ENCODE results near the gene BET1L. TPM values are rescaled to one million over a fixed set of nuclear protein-coding genes. Genes with fewer than 3 reads are reported as not detected.
"Not testable (repeated sequence)": the region's sequence is repeated elsewhere in the genome, so short reads cannot be mapped to it uniquely, and the experiment has no call there.

BET1L gene
- total RNA-seq, 2 experiments from 2014 or later, result 16.2 to 47.4 TPM

GRCh38 chr11:189200-189783, 17.9 kb downstream of the BET1L start:
- H3K9me3 ChIP-seq (ENCODE audit: low read length); H3K79me2 ChIP-seq (ENCODE audit: insufficient read depth, low read depth, low read length); H3K9me2 ChIP-seq (ENCODE audit: insufficient read depth, low read length); H3K36me3 ChIP-seq (ENCODE audit: insufficient read depth, low read length); H3K4me1 ChIP-seq (ENCODE audit: insufficient read depth, low read length, poor library complexity, severe bottlenecking); CTCF ChIA-PET (ENCODE audit: unreplicated experiment); DNase-seq (ENCODE audit: low spot score); H3K27ac ChIP-seq (ENCODE audit: low read depth, low read length, poor library complexity, severe bottlenecking); H3K4me3 ChIP-seq (ENCODE audit: low read depth, low read length, poor library complexity, severe bottlenecking); POLR2A ChIA-PET; H2AFZ ChIP-seq (ENCODE audit: low read length); intact Hi-C loops (cut with micrococcal nuclease; ENCODE audit: unreplicated experiment); H3K4me2 ChIP-seq (ENCODE audit: low read length); BruUV-seq (replicated peaks); H4K20me1 ChIP-seq (ENCODE audit: insufficient read depth, low read length): not testable (repeated sequence)
- 0 out of 2 replicates have a peak, but pooled peaks have one; percentile 4 for TF ChIP-seq CTCF (conservative IDR thresholded peaks at IDR 0.05; ENCODE audit: low read length)

GRCh38 chr11:180242-180641, 27.0 kb downstream of the BET1L start:
- H3K27ac ChIP-seq (ENCODE audit: low read depth, low read length, poor library complexity, severe bottlenecking); H3K4me3 ChIP-seq (ENCODE audit: low read depth, low read length, poor library complexity, severe bottlenecking); POLR2A ChIA-PET; H3K9me2 ChIP-seq (ENCODE audit: insufficient read depth, low read length); DNase-seq (ENCODE audit: low spot score); H4K20me1 ChIP-seq (ENCODE audit: insufficient read depth, low read length); H3K4me1 ChIP-seq (ENCODE audit: insufficient read depth, low read length, poor library complexity, severe bottlenecking); CTCF ChIA-PET (ENCODE audit: unreplicated experiment); BruUV-seq (replicated peaks); intact Hi-C loops (cut with micrococcal nuclease; ENCODE audit: unreplicated experiment); H2AFZ ChIP-seq (ENCODE audit: low read length); H3K9me3 ChIP-seq (ENCODE audit: low read length); H3K79me2 ChIP-seq (ENCODE audit: insufficient read depth, low read depth, low read length); H3K36me3 ChIP-seq (ENCODE audit: insufficient read depth, low read length); H3K4me2 ChIP-seq (ENCODE audit: low read length): not testable (repeated sequence)
- peak; percentile 53; the same call in 1 of the 2 replicates for TF ChIP-seq CTCF (conservative IDR thresholded peaks at IDR 0.05; ENCODE audit: low read length)

Small RNAs within 50 kb of the gene (small RNA-seq; reads per million reads assigned to genes)
- not detected for gene RNU6-447P

Other genes starting within 250 kb of the BET1L start
- gene SCGB1C1, start 14.3 kb downstream of the BET1L start, total RNA-seq (2014; rRNA removed; shearing (Covaris generic)), result not detected in 2 replicates
- not detected in 2 replicates for gene SCGB1C1, start 14.3 kb downstream of the BET1L start, total RNA-seq (2022)
- 125 and 136 TPM in 2 replicates for gene RIC8A, start 309 bp upstream of the BET1L start, total RNA-seq (2014; rRNA removed; shearing (Covaris generic))
- gene RIC8A, start 309 bp upstream of the BET1L start, total RNA-seq (2022), result 92.0 and 97.6 TPM in 2 replicates
- gene SIRT3, start 28.9 kb upstream of the BET1L start, total RNA-seq (2014; rRNA removed; shearing (Covaris generic)), result 8.5 and 10.3 TPM in 2 replicates
- 18.5 and 21.0 TPM in 2 replicates for gene SIRT3, start 28.9 kb upstream of the BET1L start, total RNA-seq (2022)
- gene PSMD13, start 29.6 kb upstream of the BET1L start, total RNA-seq (2014; rRNA removed; shearing (Covaris generic)), result 146 and 156 TPM in 2 replicates
- gene PSMD13, start 29.6 kb upstream of the BET1L start, total RNA-seq (2022), result 134 and 154 TPM in 2 replicates
- 0.25 and 0.39 TPM in 2 replicates for gene NLRP6, start 71.0 kb upstream of the BET1L start, total RNA-seq (2014; rRNA removed; shearing (Covaris generic))
- gene NLRP6, start 71.0 kb upstream of the BET1L start, total RNA-seq (2022), result 0.65 and 2.0 TPM in 2 replicates
- 6.3 and 7.0 TPM in 2 replicates for gene PGGHG, start 81.7 kb upstream of the BET1L start, total RNA-seq (2014; rRNA removed; shearing (Covaris generic))
- 0.93 and 1.2 TPM in 2 replicates for gene PGGHG, start 81.7 kb upstream of the BET1L start, total RNA-seq (2022)
- not detected in 2 replicates for gene IFITM5, start 92.1 kb upstream of the BET1L start, total RNA-seq (2014; rRNA removed; shearing (Covaris generic))
- not detected in 2 replicates for gene IFITM5, start 92.1 kb upstream of the BET1L start, total RNA-seq (2022)
- gene IFITM2, start 100.4 kb upstream of the BET1L start, total RNA-seq (2014; rRNA removed; shearing (Covaris generic)), result 9.5 and 22.1 TPM in 2 replicates
- gene IFITM2, start 100.4 kb upstream of the BET1L start, total RNA-seq (2022), result 110 and 117 TPM in 2 replicates
- 30.3 and 36.4 TPM in 2 replicates for gene IFITM1, start 106.6 kb upstream of the BET1L start, total RNA-seq (2014; rRNA removed; shearing (Covaris generic))
- 72.4 TPM in 2 replicates for gene IFITM1, start 106.6 kb upstream of the BET1L start, total RNA-seq (2022)
- 0.95 and 1.5 TPM in 2 replicates for gene IFITM3, start 113.5 kb upstream of the BET1L start, total RNA-seq (2014; rRNA removed; shearing (Covaris generic))
- gene IFITM3, start 113.5 kb upstream of the BET1L start, total RNA-seq (2022), result 1.5 and 2.2 TPM in 2 replicates
- not detected in 2 replicates for gene B4GALNT4, start 162.1 kb upstream of the BET1L start, total RNA-seq (2014; rRNA removed; shearing (Covaris generic))
- gene B4GALNT4, start 162.1 kb upstream of the BET1L start, total RNA-seq (2022), result not detected in 2 replicates
- not detected in 2 replicates for gene PKP3, start 186.8 kb upstream of the BET1L start, total RNA-seq (2014; rRNA removed; shearing (Covaris generic))
- gene PKP3, start 186.8 kb upstream of the BET1L start, total RNA-seq (2022), result not detected in 2 replicates
- 36.9 and 57.2 TPM in 2 replicates for gene SIGIRR, start 207.6 kb upstream of the BET1L start, total RNA-seq (2014; rRNA removed; shearing (Covaris generic))
- 25.3 and 29.2 TPM in 2 replicates for gene SIGIRR, start 207.6 kb upstream of the BET1L start, total RNA-seq (2022)
- gene ANO9, start 234.6 kb upstream of the BET1L start, total RNA-seq (2014; rRNA removed; shearing (Covaris generic)), result 22.2 and 25.7 TPM in 2 replicates
- gene ANO9, start 234.6 kb upstream of the BET1L start, total RNA-seq (2022), result 27.6 and 28.2 TPM in 2 replicates
- 19.6 and 27.8 TPM in 2 replicates for gene PTDSS2, start 242.9 kb upstream of the BET1L start, total RNA-seq (2014; rRNA removed; shearing (Covaris generic))
- 30.3 and 32.7 TPM in 2 replicates for gene PTDSS2, start 242.9 kb upstream of the BET1L start, total RNA-seq (2022)

Data from OCI-LY7 (cell line).